ENCODE measurements around the gene LRRC43.

LRRC43 gene

DNA sequence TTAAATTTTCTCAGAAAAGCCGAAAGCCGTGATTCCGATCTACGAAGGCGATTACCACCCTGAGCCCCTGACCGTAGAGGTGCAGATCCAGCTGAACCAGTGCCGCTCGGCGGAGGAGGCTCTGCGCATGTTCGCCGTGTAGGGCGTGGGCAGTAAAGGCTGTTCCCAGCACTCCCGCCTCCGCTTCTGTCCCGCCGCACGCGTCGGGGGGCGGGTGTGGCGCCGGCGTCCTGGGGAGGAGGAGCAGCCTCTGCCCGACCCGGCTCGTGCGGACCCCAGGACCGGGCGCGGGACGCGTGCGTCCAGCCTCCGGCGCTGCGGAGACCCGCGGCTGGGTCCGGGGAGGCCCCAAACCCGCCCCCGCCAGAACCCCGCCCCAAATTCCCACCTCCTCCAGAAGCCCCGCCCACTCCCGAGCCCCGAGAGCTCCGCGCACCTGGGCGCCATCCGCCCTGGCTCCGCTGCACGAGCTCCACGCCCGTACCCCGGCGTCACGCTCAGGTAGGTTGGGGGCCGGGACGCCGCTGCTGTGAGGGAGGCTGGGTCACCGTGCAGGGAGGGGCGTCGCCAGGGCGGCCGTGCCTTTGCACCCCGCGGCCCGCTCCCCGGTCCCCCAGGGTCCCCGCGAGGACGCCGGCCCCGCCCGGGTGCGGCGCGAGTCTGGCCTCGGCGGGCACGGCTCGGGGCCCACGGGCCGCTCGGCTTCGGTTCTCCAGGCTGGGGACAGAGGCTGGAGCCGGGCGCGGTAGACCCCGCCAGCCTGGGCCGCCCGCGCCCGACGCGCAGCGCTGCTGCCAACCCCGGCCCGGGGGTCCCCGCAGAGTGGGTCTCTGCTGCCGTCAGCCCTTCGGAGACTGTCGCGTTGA, 20.6 kb downstream of the LRRC43 start, which contains the start of gene B3GNT4:
B3GNT4 (plus strand) TSS at position 409 of the 866 bp plus-strand sequence. CDS start 910 bp downstream, outside the sequence.
- H3K27ac ChIP-seq (ENCODE audit: poor library complexity, severe bottlenecking) = peak within 1 kb of the TSS; percentile 12

GRCh38 chr12:122204167-122205052, 21.5 kb downstream of the LRRC43 start:
- Histone ChIP-seq H3K4me1 (ENCODE audit: insufficient read depth, poor library complexity, severe bottlenecking) (no peaks in the 10 kb centered on the region), H3K27ac (ENCODE audit: poor library complexity, severe bottlenecking) (no peak overlapping the region), H3K4me3 (ENCODE audit: severe bottlenecking) (peak overlapping the region; percentile 60), H3K27me3 (ENCODE audit: insufficient read depth, poor library complexity, severe bottlenecking) (no peaks in the 10 kb centered on the region), H3K9me3 (ENCODE audit: severe bottlenecking) (no peaks in the 10 kb centered on the region), H3K36me3 (ENCODE audit: low read depth) (peaks cover 25% of the 10 kb centered on the region)
- TF ChIP-seq CTCF (IDR thresholded peaks at IDR 0.05; ENCODE audit: poor library complexity, severe bottlenecking) = no peak
- ATAC-seq (ENCODE audit: low read depth) = no peak; the same call in 2 of the 3 replicates
- DNase-seq (ENCODE audit: low spot score) = no peak

More for the DNA sequence above, 20.6 kb downstream of the LRRC43 start, which contains the start of gene B3GNT4:
- Histone ChIP-seq H3K36me3 (ENCODE audit: low read depth) (peaks cover 18% of the 10 kb centered on the region; the same call in 1 of the 2 replicates), H3K4me3 (ENCODE audit: severe bottlenecking) (peak within 1 kb of the TSS; percentile 60), H3K27me3 (ENCODE audit: insufficient read depth, poor library complexity, severe bottlenecking) (no peaks in the 10 kb centered on the region), H3K4me1 (ENCODE audit: insufficient read depth, poor library complexity, severe bottlenecking) (no peaks in the 10 kb centered on the region), H3K9me3 (ENCODE audit: severe bottlenecking) (no peaks in the 10 kb centered on the region)
- ATAC-seq (ENCODE audit: low read depth) = peak; percentile 75
- no peak for DNase-seq (ENCODE audit: low spot score)
- no peak for TF ChIP-seq CTCF (IDR thresholded peaks at IDR 0.05; ENCODE audit: poor library complexity, severe bottlenecking)

DNA sequence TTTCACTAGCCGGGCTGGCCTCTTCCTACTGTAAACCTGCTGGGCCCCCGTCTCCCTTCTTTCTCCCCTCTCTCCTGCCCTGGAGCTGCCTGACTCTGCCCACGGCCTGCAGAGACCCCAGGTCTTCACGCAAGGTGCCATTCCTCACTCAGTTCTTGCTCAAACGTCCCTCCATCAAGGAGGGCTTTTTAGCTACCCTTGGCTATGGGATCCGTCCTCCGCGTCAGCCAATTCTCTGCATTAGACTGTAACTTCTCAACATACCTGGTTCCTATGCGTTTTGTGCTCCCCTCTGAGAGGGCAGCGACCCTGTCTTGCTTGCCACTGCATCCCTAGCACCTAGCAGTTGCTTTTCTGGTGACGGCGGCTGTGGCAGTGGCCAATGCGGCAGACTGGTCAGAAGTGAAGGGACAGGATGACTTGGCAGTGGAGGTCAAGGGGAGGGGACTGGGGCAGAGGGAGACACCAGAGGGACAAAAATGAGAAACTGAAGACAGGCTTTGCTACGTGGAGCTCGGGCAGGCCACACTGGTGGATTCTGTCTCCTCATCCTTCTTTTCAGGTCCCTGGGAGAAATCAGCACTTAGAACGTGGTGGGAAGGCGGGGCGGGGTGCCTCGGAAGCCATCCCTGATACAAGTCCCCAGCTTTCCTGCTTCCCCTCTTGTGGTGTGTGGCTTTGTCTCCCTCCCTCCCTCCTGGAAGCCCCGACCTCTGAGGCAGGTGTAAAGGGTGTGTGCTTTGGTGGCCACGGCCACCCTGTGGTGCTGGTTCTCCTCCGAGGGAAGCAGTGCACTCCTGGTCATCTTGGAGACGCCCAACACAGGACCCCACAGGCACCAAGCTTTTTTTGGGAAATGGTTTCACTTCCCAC, 22.4 kb downstream of the LRRC43 start:
- Histone ChIP-seq H3K27ac (ENCODE audit: poor library complexity, severe bottlenecking) (no peak overlapping the region), H3K27me3 (ENCODE audit: insufficient read depth, poor library complexity, severe bottlenecking) (no peaks in the 10 kb centered on the region), H3K36me3 (ENCODE audit: low read depth) (peaks cover 31% of the 10 kb centered on the region), H3K4me3 (ENCODE audit: severe bottlenecking) (no peak overlapping the region), H3K4me1 (ENCODE audit: insufficient read depth, poor library complexity, severe bottlenecking) (no peaks in the 10 kb centered on the region), H3K9me3 (ENCODE audit: severe bottlenecking) (no peaks in the 10 kb centered on the region)
- no peak for TF ChIP-seq CTCF (IDR thresholded peaks at IDR 0.05; ENCODE audit: poor library complexity, severe bottlenecking)
- no peak for ATAC-seq (ENCODE audit: low read depth)
- DNase-seq (ENCODE audit: low spot score) = no peak

GRCh38 chr12:122206111-122206881, 23.4 kb downstream of the LRRC43 start:
- Histone ChIP-seq H3K4me1 (ENCODE audit: insufficient read depth, poor library complexity, severe bottlenecking) (no peaks in the 10 kb centered on the region), H3K9me3 (ENCODE audit: severe bottlenecking) (no peaks in the 10 kb centered on the region), H3K27ac (ENCODE audit: poor library complexity, severe bottlenecking) (no peak overlapping the region), H3K27me3 (ENCODE audit: insufficient read depth, poor library complexity, severe bottlenecking) (no peaks in the 10 kb centered on the region), H3K36me3 (ENCODE audit: low read depth) (peaks cover 37% of the 10 kb centered on the region), H3K4me3 (ENCODE audit: severe bottlenecking) (no peak overlapping the region)
- no peak for ATAC-seq (ENCODE audit: low read depth)
- no peak for TF ChIP-seq CTCF (IDR thresholded peaks at IDR 0.05; ENCODE audit: poor library complexity, severe bottlenecking)
- DNase-seq (ENCODE audit: low spot score) = no peak
